ENCODE results near the gene ZBTB38. TPM values are rescaled to one million over a fixed set of nuclear protein-coding genes. Genes with fewer than 3 reads are reported as not detected.

ZBTB38 gene, protein sequence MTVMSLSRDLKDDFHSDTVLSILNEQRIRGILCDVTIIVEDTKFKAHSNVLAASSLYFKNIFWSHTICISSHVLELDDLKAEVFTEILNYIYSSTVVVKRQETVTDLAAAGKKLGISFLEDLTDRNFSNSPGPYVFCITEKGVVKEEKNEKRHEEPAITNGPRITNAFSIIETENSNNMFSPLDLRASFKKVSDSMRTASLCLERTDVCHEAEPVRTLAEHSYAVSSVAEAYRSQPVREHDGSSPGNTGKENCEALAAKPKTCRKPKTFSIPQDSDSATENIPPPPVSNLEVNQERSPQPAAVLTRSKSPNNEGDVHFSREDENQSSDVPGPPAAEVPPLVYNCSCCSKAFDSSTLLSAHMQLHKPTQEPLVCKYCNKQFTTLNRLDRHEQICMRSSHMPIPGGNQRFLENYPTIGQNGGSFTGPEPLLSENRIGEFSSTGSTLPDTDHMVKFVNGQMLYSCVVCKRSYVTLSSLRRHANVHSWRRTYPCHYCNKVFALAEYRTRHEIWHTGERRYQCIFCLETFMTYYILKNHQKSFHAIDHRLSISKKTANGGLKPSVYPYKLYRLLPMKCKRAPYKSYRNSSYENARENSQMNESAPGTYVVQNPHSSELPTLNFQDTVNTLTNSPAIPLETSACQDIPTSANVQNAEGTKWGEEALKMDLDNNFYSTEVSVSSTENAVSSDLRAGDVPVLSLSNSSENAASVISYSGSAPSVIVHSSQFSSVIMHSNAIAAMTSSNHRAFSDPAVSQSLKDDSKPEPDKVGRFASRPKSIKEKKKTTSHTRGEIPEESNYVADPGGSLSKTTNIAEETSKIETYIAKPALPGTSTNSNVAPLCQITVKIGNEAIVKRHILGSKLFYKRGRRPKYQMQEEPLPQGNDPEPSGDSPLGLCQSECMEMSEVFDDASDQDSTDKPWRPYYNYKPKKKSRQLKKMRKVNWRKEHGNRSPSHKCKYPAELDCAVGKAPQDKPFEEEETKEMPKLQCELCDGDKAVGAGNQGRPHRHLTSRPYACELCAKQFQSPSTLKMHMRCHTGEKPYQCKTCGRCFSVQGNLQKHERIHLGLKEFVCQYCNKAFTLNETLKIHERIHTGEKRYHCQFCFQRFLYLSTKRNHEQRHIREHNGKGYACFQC (N-terminal part only)
- total RNA-seq, result 10 to 100 TPM; 27.8 to 29.6 TPM

DNA sequence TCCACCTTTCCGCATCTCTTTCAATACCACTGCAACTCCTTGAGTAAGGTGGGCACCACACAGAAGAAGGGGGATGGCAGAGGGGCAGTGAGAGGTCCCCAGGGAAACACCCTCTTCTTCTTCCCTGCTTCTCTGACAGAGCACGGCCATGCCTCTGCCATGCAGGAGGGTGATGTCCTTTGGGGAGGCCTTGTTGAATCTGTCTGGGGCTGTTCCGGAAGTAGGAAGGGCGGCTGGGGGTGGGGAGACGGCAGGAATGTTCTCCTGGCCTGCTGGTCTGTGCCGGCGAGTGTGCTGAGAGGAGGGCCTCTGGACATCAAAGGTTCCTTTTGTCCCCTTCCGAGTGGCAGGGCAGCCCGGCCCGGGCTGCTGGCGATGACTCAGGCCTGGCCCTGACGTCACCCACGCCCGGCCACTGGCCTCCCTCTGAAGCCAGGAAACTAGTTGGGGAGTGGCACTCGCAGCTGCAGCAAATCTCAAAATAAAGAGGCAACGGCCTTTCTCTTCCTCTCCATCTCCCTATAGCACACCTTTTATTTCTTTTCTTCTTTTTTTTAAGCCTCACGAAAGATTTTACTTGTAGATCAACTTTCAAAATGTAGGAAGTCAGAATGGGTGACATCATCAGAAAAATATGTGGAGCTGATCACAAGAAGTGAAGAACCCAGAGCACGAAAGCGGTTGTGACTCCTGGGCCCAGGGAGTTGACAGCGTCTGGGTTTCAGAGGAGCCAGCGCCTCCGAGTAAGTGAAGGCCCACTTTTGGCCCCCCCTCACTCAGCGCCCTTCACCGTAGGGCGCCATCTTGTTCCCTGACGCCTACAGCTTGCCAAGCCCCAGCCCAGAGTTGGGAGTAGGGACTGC is at the start of gene ZBTB38:
Gene ZBTB38 (plus strand): TSS at position 443 of the 863 bp plus-strand sequence. CDS start 73,885 bp downstream, outside the sequence.
- Mint-ChIP-seq H3K4me1 (ENCODE audit: low read depth) (peaks cover 10% of the 10 kb centered on the region), H3K36me3 (ENCODE audit: low read depth) (no peaks in the 10 kb centered on the region), H3K27me3 (ENCODE audit: low read depth) (peaks cover 8% of the 10 kb centered on the region), H3K9me3 (ENCODE audit: insufficient read depth) (peaks cover 5% of the 10 kb centered on the region), H3K4me3 (no peak within 1 kb of the TSS), H3K27ac (no peak within 1 kb of the TSS)
- CTCF ChIA-PET, result interaction anchor here (0.7 to 2.8 kb wide), 2 partner anchors 73 to 84 kb away, joined by 3 to 10 read pairs; no protein-coding TSS in a partner anchor
- POLR2A ChIA-PET, result no interaction called here
- no peak for DNase-seq
- ATAC-seq, result no peak

DNA sequence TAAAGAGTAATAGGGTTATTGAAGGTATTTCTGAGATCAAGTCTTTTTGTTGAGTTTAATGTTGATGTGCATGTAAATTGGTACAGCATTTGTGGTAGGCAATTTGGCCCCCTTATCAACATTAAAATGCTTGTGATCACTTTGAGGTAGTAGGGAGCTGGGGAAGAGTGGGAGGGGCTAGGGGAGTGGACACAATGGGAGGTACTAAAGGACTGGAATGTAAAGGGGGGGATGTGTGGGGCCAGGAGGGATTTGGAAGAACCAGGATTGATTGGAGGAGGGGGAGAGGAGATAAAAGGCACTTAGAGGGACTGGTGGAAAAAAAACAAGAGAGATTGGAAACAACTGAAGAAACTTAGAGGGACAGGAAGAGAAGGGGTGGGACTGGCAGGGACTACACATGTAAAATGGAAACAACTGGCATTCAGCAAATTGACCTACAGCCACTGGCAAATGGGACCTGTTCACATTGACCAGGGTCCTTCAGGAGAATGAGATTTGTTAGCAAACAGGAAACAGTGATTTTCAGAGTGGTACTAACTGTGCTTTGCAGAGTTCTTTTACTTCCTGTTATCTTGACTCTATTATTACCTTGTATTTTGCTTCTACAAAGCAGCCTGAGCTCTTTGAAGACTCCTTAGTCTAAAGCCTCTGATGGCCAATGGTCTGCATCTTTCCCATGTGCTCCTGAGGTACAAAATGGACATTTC is 47.8 kb upstream of the ZBTB38 start:
- Mint-ChIP-seq H3K9me3 (ENCODE audit: insufficient read depth) (no peaks in the 10 kb centered on the region), H3K27ac (peak overlapping the region; percentile 71), H3K4me1 (ENCODE audit: low read depth) (peaks cover 16% of the 10 kb centered on the region), H3K36me3 (ENCODE audit: low read depth) (peaks cover 11% of the 10 kb centered on the region), H3K27me3 (ENCODE audit: low read depth) (no peaks in the 10 kb centered on the region), H3K4me3 (no peak overlapping the region)
- ChIA-PET CTCF (interaction anchor here (1.0 to 2.0 kb wide), 4 partner anchors 9 to 134 kb away, joined by 3 to 11 read pairs (median 6); no protein-coding TSS in a partner anchor), POLR2A (interaction anchor here (2.0 kb wide), 1 partner anchor 9 kb away, joined by 5 read pairs; no protein-coding TSS in a partner anchor)
- ATAC-seq (peak; percentile 60), DNase-seq (no peak)

DNA sequence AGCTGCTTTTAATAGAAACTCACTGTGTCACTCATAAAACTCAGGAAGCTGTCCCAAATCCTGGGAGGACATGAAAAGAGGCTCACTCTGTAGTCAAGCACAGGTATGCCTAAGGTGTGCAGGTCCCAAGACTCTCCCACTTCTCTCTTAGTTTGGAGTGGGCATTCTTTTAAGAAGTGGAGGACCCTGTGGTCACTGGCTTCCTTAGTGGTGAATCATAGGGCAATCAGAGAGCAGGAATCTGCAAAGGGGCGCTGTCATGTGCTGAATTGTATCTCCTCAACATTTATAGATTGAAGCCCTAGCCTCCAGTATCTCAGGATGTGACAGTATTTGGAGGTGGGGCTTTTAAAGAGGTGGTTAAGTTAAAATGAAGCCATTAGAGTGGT is 47.2 kb upstream of the ZBTB38 start:
- DNase-seq (no peak), ATAC-seq (peak; percentile 39)
- no peaks in the 10 kb centered on the region for H3K27me3 Mint-ChIP-seq (ENCODE audit: low read depth)
- no peak overlapping the region for H3K4me3 Mint-ChIP-seq
- H3K4me1 Mint-ChIP-seq (ENCODE audit: low read depth), result peaks cover 16% of the 10 kb centered on the region
- peaks cover 11% of the 10 kb centered on the region for H3K36me3 Mint-ChIP-seq (ENCODE audit: low read depth)
- ChIA-PET CTCF (interaction anchor here (1.1 to 2.0 kb wide), 3 partner anchors 9 to 134 kb away, joined by 3 to 11 read pairs (median 10); no protein-coding TSS in a partner anchor), POLR2A (interaction anchor here (2.0 kb wide), 1 partner anchor 9 kb away, joined by 5 read pairs; no protein-coding TSS in a partner anchor)
- peak overlapping the region; percentile 71 for H3K27ac Mint-ChIP-seq
- no peaks in the 10 kb centered on the region for H3K9me3 Mint-ChIP-seq (ENCODE audit: insufficient read depth)

DNA sequence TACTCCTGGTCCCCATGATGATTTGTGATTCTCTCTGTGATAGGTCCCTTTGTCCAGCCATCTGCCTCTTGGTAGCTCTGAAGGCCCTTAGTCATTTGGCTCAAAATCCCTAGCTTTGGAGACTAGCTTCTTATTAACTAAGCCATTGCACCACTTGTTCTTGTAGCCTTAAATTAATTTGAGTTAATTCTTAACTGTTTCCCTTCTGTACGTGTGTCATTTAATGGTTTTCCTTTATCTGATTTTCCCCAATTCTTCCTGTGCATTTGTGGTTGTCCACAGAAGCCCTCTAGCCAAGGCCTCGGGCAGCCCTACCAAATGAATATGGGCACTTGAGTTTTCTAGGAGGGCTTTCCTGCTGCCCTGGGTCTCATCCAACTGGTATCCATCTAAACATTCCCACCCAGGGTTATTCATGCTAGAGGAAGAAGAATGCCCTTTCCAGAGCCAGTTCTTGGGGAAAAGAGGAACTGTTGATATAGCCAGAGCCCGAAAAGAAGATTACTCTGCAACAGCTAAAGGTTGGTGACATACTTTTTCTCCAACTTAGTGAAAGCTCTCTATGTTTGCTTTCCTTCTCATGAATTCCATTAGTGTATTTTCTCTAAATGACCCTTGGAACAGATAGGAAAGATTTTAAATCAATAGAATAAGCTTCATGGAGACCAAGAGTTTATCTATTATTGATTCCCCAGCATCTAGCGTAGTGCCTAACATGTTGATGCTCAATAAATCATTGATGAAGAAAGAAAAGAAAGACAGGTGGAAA is 44.2 kb upstream of the ZBTB38 start:
- ChIA-PET POLR2A (interaction anchor here (1.1 kb wide), 1 partner anchor 13 kb away, joined by 4 read pairs; no protein-coding TSS in a partner anchor), CTCF (interaction anchor here (0.7 to 3.4 kb wide), 5 partner anchors 12 to 131 kb away, joined by 3 to 18 read pairs (median 6); no protein-coding TSS in a partner anchor)
- DNase-seq, result no peak
- H3K4me1 Mint-ChIP-seq (ENCODE audit: low read depth), result peaks cover 16% of the 10 kb centered on the region
- H3K27ac Mint-ChIP-seq, result no peak overlapping the region
- no peaks in the 10 kb centered on the region for H3K27me3 Mint-ChIP-seq (ENCODE audit: low read depth)
- H3K36me3 Mint-ChIP-seq (ENCODE audit: low read depth), result peaks cover 6% of the 10 kb centered on the region
- no peak overlapping the region for H3K4me3 Mint-ChIP-seq
- no peak for ATAC-seq
- H3K9me3 Mint-ChIP-seq (ENCODE audit: insufficient read depth), result no peaks in the 10 kb centered on the region

DNA sequence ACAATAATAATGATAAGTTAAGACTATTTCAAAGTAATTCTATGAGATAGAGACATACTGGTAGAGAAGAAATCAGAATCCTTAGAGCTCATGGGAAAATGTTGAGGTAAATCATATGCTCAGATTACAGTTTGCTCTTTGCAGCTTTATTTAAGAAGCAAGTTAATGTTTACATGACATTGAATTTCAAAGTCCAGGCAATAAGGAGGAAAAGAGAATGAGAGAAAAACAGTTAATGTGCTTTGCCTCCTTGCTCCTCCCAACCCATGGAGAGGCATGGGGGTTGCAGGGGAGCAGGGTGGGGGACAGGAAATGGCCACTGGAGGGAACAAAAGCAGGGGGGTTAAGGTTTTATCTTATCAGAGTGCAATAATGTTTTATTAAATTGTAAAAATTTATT is 42.2 kb upstream of the ZBTB38 start:
- Mint-ChIP-seq H3K9me3 (ENCODE audit: insufficient read depth) (no peaks in the 10 kb centered on the region), H3K4me3 (no peak overlapping the region), H3K27me3 (ENCODE audit: low read depth) (no peaks in the 10 kb centered on the region), H3K36me3 (ENCODE audit: low read depth) (no peaks in the 10 kb centered on the region), H3K27ac (no peak overlapping the region), H3K4me1 (ENCODE audit: low read depth) (peaks cover 7% of the 10 kb centered on the region)
- ATAC-seq (no peak), DNase-seq (no peak)
- CTCF ChIA-PET, result interaction anchor here (1.0 to 2.8 kb wide), 3 partner anchors 15 to 126 kb away, joined by 4 to 6 read pairs (median 5); no protein-coding TSS in a partner anchor
- POLR2A ChIA-PET, result no interaction called here

DNA sequence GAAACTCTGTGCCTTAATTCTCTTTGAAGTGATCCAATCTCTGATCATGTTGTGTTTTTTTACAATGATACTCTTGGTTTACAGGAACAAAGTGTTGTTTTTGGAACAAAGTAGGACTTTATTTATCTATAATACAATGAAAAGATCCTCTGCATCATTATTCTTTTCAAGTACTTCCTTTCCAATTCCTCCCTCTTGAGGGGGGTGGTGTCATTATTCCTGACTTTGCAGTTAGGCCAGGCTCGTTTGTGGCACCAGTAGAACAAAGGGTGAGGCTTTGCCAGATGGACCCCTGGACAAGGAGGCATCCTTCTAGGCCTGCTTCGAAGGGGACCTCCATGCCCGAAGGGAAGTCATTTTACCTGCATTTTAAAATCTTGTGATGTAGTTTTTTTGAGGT is 41.7 kb upstream of the ZBTB38 start:
- ATAC-seq, result no peak
- H3K4me3 Mint-ChIP-seq, result no peak overlapping the region
- H3K27ac Mint-ChIP-seq, result no peak overlapping the region
- H3K9me3 Mint-ChIP-seq (ENCODE audit: insufficient read depth), result no peaks in the 10 kb centered on the region
- peaks cover 2% of the 10 kb centered on the region for H3K4me1 Mint-ChIP-seq (ENCODE audit: low read depth)
- no peaks in the 10 kb centered on the region for H3K36me3 Mint-ChIP-seq (ENCODE audit: low read depth)
- no peak for DNase-seq
- ChIA-PET POLR2A (no interaction called here), CTCF (interaction anchor here (1.0 to 2.8 kb wide), 2 partner anchors 15 to 34 kb away, joined by 4 to 6 read pairs; no protein-coding TSS in a partner anchor)
- H3K27me3 Mint-ChIP-seq (ENCODE audit: low read depth), result no peaks in the 10 kb centered on the region

DNA sequence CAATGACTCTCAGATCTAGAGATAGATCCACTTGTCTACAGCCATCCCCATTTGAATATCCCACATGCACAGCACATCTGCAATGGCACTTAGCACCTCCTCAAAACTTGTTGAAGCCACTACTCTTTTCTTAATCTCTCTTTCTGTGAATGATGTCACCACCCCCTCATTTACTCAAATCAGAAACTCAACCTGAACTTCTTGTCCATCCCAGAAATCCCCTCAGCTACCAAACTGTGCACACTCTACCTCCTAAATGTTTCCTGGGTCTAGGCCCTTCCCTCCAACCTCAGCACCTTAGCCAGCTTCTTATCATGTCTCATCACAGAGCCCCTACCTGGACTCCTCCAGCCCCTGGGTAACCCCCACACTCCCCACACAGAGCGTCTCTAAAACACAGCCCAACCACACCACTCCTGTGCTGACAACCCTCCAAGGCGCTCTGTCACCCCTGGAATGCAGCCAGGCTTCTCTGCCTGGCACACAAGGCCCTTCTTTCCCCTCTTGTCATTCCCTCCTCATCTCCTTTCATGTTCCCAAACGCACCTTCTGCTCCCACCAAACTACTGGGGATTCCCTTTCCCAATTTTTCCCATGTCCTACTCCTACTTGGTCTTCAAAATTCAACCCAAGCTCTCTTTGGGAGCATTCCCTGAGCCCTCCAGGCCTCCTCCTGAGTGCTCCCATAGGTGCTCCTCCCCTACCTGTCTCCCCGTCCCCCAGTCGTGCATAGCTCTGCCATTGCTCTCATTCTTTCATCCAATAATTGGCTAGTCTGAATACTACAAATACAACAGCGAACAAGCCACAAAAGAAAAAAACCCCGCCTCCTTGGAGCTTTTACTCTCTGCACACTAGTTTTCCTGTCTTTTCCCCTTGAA is 39.8 kb upstream of the ZBTB38 start:
- Mint-ChIP-seq H3K36me3 (ENCODE audit: low read depth) (no peaks in the 10 kb centered on the region), H3K9me3 (ENCODE audit: insufficient read depth) (no peaks in the 10 kb centered on the region), H3K27ac (no peak overlapping the region), H3K4me1 (ENCODE audit: low read depth) (no peaks in the 10 kb centered on the region), H3K27me3 (ENCODE audit: low read depth) (no peaks in the 10 kb centered on the region), H3K4me3 (no peak overlapping the region)
- ChIA-PET POLR2A (no interaction called here), CTCF (interaction anchor here (1.4 kb wide), 1 partner anchor 124 kb away, joined by 3 read pairs; no protein-coding TSS in a partner anchor)
- no peak for ATAC-seq
- no peak for DNase-seq

DNA sequence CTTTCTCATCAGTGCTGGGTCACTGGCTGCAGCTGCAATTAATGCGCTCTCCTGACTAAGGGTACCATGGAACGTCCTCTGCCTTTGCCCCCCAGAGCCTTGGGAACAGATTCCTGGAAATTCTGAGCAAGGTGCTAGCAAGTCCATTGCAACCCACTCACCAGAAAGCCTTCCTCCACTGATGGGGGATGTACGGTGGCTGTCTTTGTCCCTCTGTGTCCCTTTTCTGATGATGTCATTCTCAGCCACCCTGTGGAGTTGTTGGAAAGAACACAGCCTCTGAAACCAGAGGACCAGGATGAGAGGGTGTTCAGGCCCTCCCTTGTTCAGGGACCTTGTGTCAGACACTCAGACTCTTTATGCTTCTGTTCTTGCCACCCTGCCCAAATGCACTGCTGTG is 38.1 kb upstream of the ZBTB38 start:
- H3K9me3 Mint-ChIP-seq (ENCODE audit: insufficient read depth), result no peaks in the 10 kb centered on the region
- no peaks in the 10 kb centered on the region for H3K4me1 Mint-ChIP-seq (ENCODE audit: low read depth)
- POLR2A ChIA-PET, result interaction anchor here (1.4 kb wide), 1 partner anchor 18 kb away, joined by 4 read pairs; no protein-coding TSS in a partner anchor
- ATAC-seq, result no peak
- H3K27me3 Mint-ChIP-seq (ENCODE audit: low read depth), result no peaks in the 10 kb centered on the region
- H3K27ac Mint-ChIP-seq, result no peak overlapping the region
- H3K4me3 Mint-ChIP-seq, result no peak overlapping the region
- no peaks in the 10 kb centered on the region for H3K36me3 Mint-ChIP-seq (ENCODE audit: low read depth)
- CTCF ChIA-PET, result no interaction called here
- DNase-seq, result no peak

DNA sequence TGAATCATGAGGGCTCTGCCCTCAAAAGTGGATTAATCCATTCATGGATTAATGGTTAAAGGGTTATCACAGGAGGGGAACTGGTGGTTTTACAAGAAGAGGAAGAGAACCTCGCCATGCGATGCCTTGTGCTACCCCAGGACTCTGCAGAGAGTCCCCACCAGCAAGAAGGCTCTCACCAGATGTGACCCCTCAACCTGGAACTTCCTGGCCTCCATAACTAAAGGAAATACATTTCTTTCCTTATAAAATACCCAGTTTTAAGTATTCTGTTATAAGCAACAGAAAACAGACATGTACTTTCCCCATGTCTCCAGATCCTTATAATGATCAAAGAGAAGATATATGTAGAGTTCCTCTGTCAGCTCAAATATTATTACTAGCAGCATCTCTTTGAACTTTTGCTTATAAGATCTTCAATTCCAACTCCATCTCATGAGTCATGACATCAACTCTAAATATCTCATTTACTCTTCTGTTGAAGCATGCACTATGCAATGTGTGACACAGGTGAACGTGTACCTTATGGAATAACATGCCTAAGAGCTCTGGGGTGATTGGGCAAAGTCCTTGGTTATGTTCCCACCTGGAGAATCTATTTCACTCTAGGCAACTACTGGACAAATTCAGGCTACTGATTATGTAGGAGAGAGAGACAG is 37.5 kb upstream of the ZBTB38 start:
- H3K4me3 Mint-ChIP-seq, result no peak overlapping the region
- no peaks in the 10 kb centered on the region for H3K4me1 Mint-ChIP-seq (ENCODE audit: low read depth)
- no peak for ATAC-seq
- H3K9me3 Mint-ChIP-seq (ENCODE audit: insufficient read depth), result no peaks in the 10 kb centered on the region
- no peak overlapping the region for H3K27ac Mint-ChIP-seq
- CTCF ChIA-PET, result interaction anchor here (1.8 kb wide), 1 partner anchor 121 kb away, joined by 5 read pairs; no protein-coding TSS in a partner anchor
- no peak for DNase-seq
- H3K36me3 Mint-ChIP-seq (ENCODE audit: low read depth), result no peaks in the 10 kb centered on the region
- POLR2A ChIA-PET, result interaction anchor here (1.4 kb wide), 1 partner anchor 19 kb away, joined by 4 read pairs; no protein-coding TSS in a partner anchor
- H3K27me3 Mint-ChIP-seq (ENCODE audit: low read depth), result no peaks in the 10 kb centered on the region

Measured in activated CD8-positive, alpha-beta T cell treated with anti-CD3 and anti-CD28 coated beads, Interleukin-2, amount 10 ng/mL, durations not matched to agents 7 days and 5 days (primary cell).